ENCODE measurements around the gene UBA1.

UBA1 gene

GRCh38 chrX:47206316-47206715, 12.7 kb downstream of the UBA1 start:
- TF ChIP-seq EZH2 (IDR thresholded peaks at IDR 0.05) (no peak), FOXP2 (optimal IDR thresholded peaks at IDR 0.05; ENCODE audit: control extremely low read depth, extremely low read length, insufficient read depth) (no peak), POLR2AphosphoS5 (IDR thresholded peaks at IDR 0.05; ENCODE audit: borderline replicate concordance, low read depth, low read length) (no peak)
- Histone ChIP-seq H3K36me3 (ENCODE audit: insufficient read depth, low read length) (peaks cover 100% of the 10 kb centered on the region), H3K27ac (no peak overlapping the region), H3K9ac (ENCODE audit: insufficient read length) (no peak overlapping the region), H3K9me3 (ENCODE audit: low read depth, low read length) (no peaks in the 10 kb centered on the region), H3K4me3 (no peak overlapping the region)
- no peak for DNase-seq (ENCODE audit: low read depth, low spot score)

- H3K4me3 ChIP-seq, result no peak overlapping the region
- H3K9me3 ChIP-seq (ENCODE audit: low read depth, low read length), result no peaks in the 10 kb centered on the region
- peaks cover 100% of the 10 kb centered on the region for H3K36me3 ChIP-seq (ENCODE audit: insufficient read depth, low read length)
- no peak overlapping the region for H3K27ac ChIP-seq
- TF ChIP-seq EZH2 (IDR thresholded peaks at IDR 0.05) (no peak), FOXP2 (optimal IDR thresholded peaks at IDR 0.05; ENCODE audit: control extremely low read depth, extremely low read length, insufficient read depth) (no peak), POLR2AphosphoS5 (IDR thresholded peaks at IDR 0.05; ENCODE audit: borderline replicate concordance, low read depth, low read length) (no peak)
- no peak overlapping the region for H3K9ac ChIP-seq (ENCODE audit: insufficient read length)
- no peak for DNase-seq (ENCODE audit: low read depth, low spot score)
Measured at GRCh38 chrX:47208108-47208507, 14.5 kb downstream of the UBA1 start.

- no peaks in the 10 kb centered on the region for H3K9me3 ChIP-seq (ENCODE audit: low read depth, low read length)
- DNase-seq (ENCODE audit: low read depth, low spot score), result no peak
Measured at GRCh38 chrX:47209508-47210238, 16.0 kb downstream of the UBA1 start.

GRCh38 chrX:47210661-47211425, 17.2 kb downstream of the UBA1 start:
- Histone ChIP-seq H3K9ac (ENCODE audit: insufficient read length) (no peak overlapping the region), H3K9me3 (ENCODE audit: low read depth, low read length) (no peaks in the 10 kb centered on the region), H3K36me3 (ENCODE audit: insufficient read depth, low read length) (peaks cover 99% of the 10 kb centered on the region), H3K27ac (no peak overlapping the region), H3K4me3 (no peak overlapping the region)
- DNase-seq (ENCODE audit: low read depth, low spot score), result no peak
- TF ChIP-seq EZH2 (IDR thresholded peaks at IDR 0.05), result no peak
- no peak for TF ChIP-seq POLR2AphosphoS5 (IDR thresholded peaks at IDR 0.05; ENCODE audit: borderline replicate concordance, low read depth, low read length)
- no peak for TF ChIP-seq FOXP2 (optimal IDR thresholded peaks at IDR 0.05; ENCODE audit: control extremely low read depth, extremely low read length, insufficient read depth)

More at GRCh38 chrX:47209508-47210238, 16.0 kb downstream of the UBA1 start:
- H3K36me3 ChIP-seq (ENCODE audit: insufficient read depth, low read length), result peaks cover 99% of the 10 kb centered on the region
- H3K27ac ChIP-seq, result no peak overlapping the region
- TF ChIP-seq POLR2AphosphoS5 (IDR thresholded peaks at IDR 0.05; ENCODE audit: borderline replicate concordance, low read depth, low read length), result no peak
- no peak for TF ChIP-seq EZH2 (IDR thresholded peaks at IDR 0.05)
- no peak for TF ChIP-seq FOXP2 (optimal IDR thresholded peaks at IDR 0.05; ENCODE audit: control extremely low read depth, extremely low read length, insufficient read depth)
- H3K4me3 ChIP-seq, result no peak overlapping the region
- H3K9ac ChIP-seq (ENCODE audit: insufficient read length), result no peak overlapping the region

GRCh38 chrX:47212381-47213293, 19.0 kb downstream of the UBA1 start:
- no peak for DNase-seq (ENCODE audit: low read depth, low spot score)
- Histone ChIP-seq H3K27ac (peak overlapping the region; percentile 36; the same call in 1 of the 2 replicates), H3K9me3 (ENCODE audit: low read depth, low read length) (no peaks in the 10 kb centered on the region), H3K4me3 (no peak overlapping the region), H3K36me3 (ENCODE audit: insufficient read depth, low read length) (peaks cover 90% of the 10 kb centered on the region), H3K9ac (ENCODE audit: insufficient read length) (no peak overlapping the region)
- TF ChIP-seq POLR2AphosphoS5 (IDR thresholded peaks at IDR 0.05; ENCODE audit: borderline replicate concordance, low read depth, low read length), result no peak
- TF ChIP-seq FOXP2 (optimal IDR thresholded peaks at IDR 0.05; ENCODE audit: control extremely low read depth, extremely low read length, insufficient read depth), result no peak
- no peak for TF ChIP-seq EZH2 (IDR thresholded peaks at IDR 0.05)

- no peaks in the 10 kb centered on the region for H3K9me3 ChIP-seq (ENCODE audit: low read depth, low read length)
- H3K27ac ChIP-seq, result peak overlapping the region; percentile 19; the same call in 1 of the 2 replicates
- H3K9ac ChIP-seq (ENCODE audit: insufficient read length), result no peak overlapping the region
- no peak overlapping the region for H3K4me3 ChIP-seq
- peaks cover 72% of the 10 kb centered on the region for H3K36me3 ChIP-seq (ENCODE audit: insufficient read depth, low read length)
- no peak for DNase-seq (ENCODE audit: low read depth, low spot score)
- TF ChIP-seq FOXP2 (optimal IDR thresholded peaks at IDR 0.05; ENCODE audit: control extremely low read depth, extremely low read length, insufficient read depth) (no peak), POLR2AphosphoS5 (IDR thresholded peaks at IDR 0.05; ENCODE audit: borderline replicate concordance, low read depth, low read length) (no peak), EZH2 (IDR thresholded peaks at IDR 0.05) (no peak)
Measured at GRCh38 chrX:47214435-47215077, 20.9 kb downstream of the UBA1 start.

- TF ChIP-seq POLR2AphosphoS5 (IDR thresholded peaks at IDR 0.05; ENCODE audit: borderline replicate concordance, low read depth, low read length) (no peak), EZH2 (IDR thresholded peaks at IDR 0.05) (no peak), FOXP2 (optimal IDR thresholded peaks at IDR 0.05; ENCODE audit: control extremely low read depth, extremely low read length, insufficient read depth) (no peak)
Measured at GRCh38 chrX:47215291-47215900, 21.8 kb downstream of the UBA1 start.

More at GRCh38 chrX:47215291-47215900, 21.8 kb downstream of the UBA1 start:
- Histone ChIP-seq H3K9ac (ENCODE audit: insufficient read length) (no peak overlapping the region), H3K27ac (peak overlapping the region; percentile 92), H3K9me3 (ENCODE audit: low read depth, low read length) (no peaks in the 10 kb centered on the region), H3K4me3 (no peak overlapping the region), H3K36me3 (ENCODE audit: insufficient read depth, low read length) (peaks cover 63% of the 10 kb centered on the region)
- peak; percentile 24 for DNase-seq (ENCODE audit: low read depth, low spot score)

All from SK-N-MC (cell line).